ENCODE measurements around the gene SRPX2.

Gene SRPX2

GRCh38 chrX:100636321-100636991, 7.5 kb upstream of the SRPX2 start, which contains the start of gene TSPAN6:
Gene TSPAN6 (minus strand): TSS chrX:100636806. CDS start chrX:100636694, 112 bp downstream.
- peak within 1 kb of the TSS; percentile 45 to 61 for H3K27ac ChIP-seq

GRCh38 chrX:100642290-100642689, 1.7 kb upstream of the SRPX2 start:
- H3K27ac ChIP-seq = no peak overlapping the region
- TF ChIP-seq CTCF (IDR thresholded peaks at IDR 0.05) = no peak
- H3K4me3 ChIP-seq = no peak overlapping the region
- no peak for DNase-seq (ENCODE audit: low spot score)

More at GRCh38 chrX:100636321-100636991, 7.5 kb upstream of the SRPX2 start, which contains the start of gene TSPAN6:
- TF ChIP-seq CTCF (IDR thresholded peaks at IDR 0.05) = no peak
- H3K4me3 ChIP-seq = peak within 1 kb of the TSS; percentile 71
- peak; percentile 79 for DNase-seq (ENCODE audit: low spot score)

- TF ChIP-seq CTCF (IDR thresholded peaks at IDR 0.05) = no peak
- peak overlapping the region in 1 of 2 donors; percentile 33 for H3K27ac ChIP-seq
- H3K4me3 ChIP-seq = no peak overlapping the region
- DNase-seq (ENCODE audit: low spot score) = no peak
Measured at GRCh38 chrX:100643212-100643611, 787 bp upstream of the SRPX2 start.

GRCh38 chrX:100645106-100645505, 1.1 kb downstream of the SRPX2 start:
- H3K27ac ChIP-seq = peak overlapping the region; percentile 32 to 80
- peak overlapping the region; percentile 64 for H3K4me3 ChIP-seq
- no peak for TF ChIP-seq CTCF (IDR thresholded peaks at IDR 0.05)
- no peak for DNase-seq (ENCODE audit: low spot score)

GRCh38 chrX:100647095-100647494, 3.1 kb downstream of the SRPX2 start:
- H3K4me3 ChIP-seq = peak overlapping the region; percentile 31
- TF ChIP-seq CTCF (IDR thresholded peaks at IDR 0.05) = no peak
- peak overlapping the region in 1 of 2 donors; percentile 82 for H3K27ac ChIP-seq
- DNase-seq (ENCODE audit: low spot score) = no peak

- Histone ChIP-seq H3K4me3 (peak overlapping the region; percentile 15), H3K27ac (peak overlapping the region in 1 of 2 donors; percentile 82)
- DNase-seq (ENCODE audit: low spot score) = no peak
- TF ChIP-seq CTCF (IDR thresholded peaks at IDR 0.05) = no peak
Measured at GRCh38 chrX:100647739-100648138, 3.7 kb downstream of the SRPX2 start.

Data from coronary artery (tissue), 2 donors.